Measurements from ENCODE around the gene CAV2.

CAV2 gene

GRCh38 chr7:116525298-116525912, 25.9 kb downstream of the CAV2 start:
- no peak for DNase-seq

GRCh38 chr7:116525913-116526861, 26.6 kb downstream of the CAV2 start:
- DNase-seq = no peak

GRCh38 chr7:116526897-116527296, 27.4 kb downstream of the CAV2 start:
- DNase-seq = no peak

GRCh38 chr7:116527521-116527920, 28.0 kb downstream of the CAV2 start:
- DNase-seq = no peak

GRCh38 chr7:116528008-116528789, 28.7 kb downstream of the CAV2 start:
- no peak for DNase-seq

GRCh38 chr7:116529250-116529649, 29.7 kb downstream of the CAV2 start:
- DNase-seq = no peak

GRCh38 chr7:116530107-116530820, 30.7 kb downstream of the CAV2 start:
- no peak for DNase-seq

- no peak for DNase-seq
Measured at GRCh38 chr7:116532102-116532688, 32.7 kb downstream of the CAV2 start.

GRCh38 chr7:116534790-116535189, 35.3 kb downstream of the CAV2 start:
- DNase-seq = no peak

GRCh38 chr7:116535416-116535815, 35.9 kb downstream of the CAV2 start:
- DNase-seq = no peak

GRCh38 chr7:116538138-116538537, 38.6 kb downstream of the CAV2 start:
- no peak for DNase-seq

- no peak for DNase-seq
Measured at GRCh38 chr7:116539879-116540278, 40.3 kb downstream of the CAV2 start.

GRCh38 chr7:116540743-116541142, 41.2 kb downstream of the CAV2 start:
- no peak for DNase-seq

GRCh38 chr7:116541951-116542350, 42.4 kb downstream of the CAV2 start:
- no peak for DNase-seq

GRCh38 chr7:116542618-116543017, 43.1 kb downstream of the CAV2 start:
- DNase-seq = no peak

GRCh38 chr7:116543664-116544063, 44.1 kb downstream of the CAV2 start:
- DNase-seq = no peak

- DNase-seq = no peak
Measured at GRCh38 chr7:116544487-116544886, 44.9 kb downstream of the CAV2 start.

GRCh38 chr7:116545411-116545993, 46.0 kb downstream of the CAV2 start:
- DNase-seq = no peak

- no peak for DNase-seq
Measured at GRCh38 chr7:116546054-116546453, 46.5 kb downstream of the CAV2 start.

- no peak for DNase-seq
Measured at GRCh38 chr7:116546916-116547315, 47.4 kb downstream of the CAV2 start.

- no peak for DNase-seq
Measured at GRCh38 chr7:116547347-116547746, 47.8 kb downstream of the CAV2 start.

- no peak for DNase-seq
Measured at GRCh38 chr7:116548506-116548905, 49.0 kb downstream of the CAV2 start.

Data from SHP77 (cell line).